Measurements from ENCODE around the gene SH3YL1. TPM values are rescaled to one million over a fixed set of nuclear protein-coding genes. Genes with fewer than 3 reads are reported as not detected.

Gene SH3YL1
- total RNA-seq, 1 experiment from 2014 or later, result 84.7 TPM

GRCh38 chr2:248724-249123, 15.1 kb downstream of the SH3YL1 start:
- H3K9me2 ChIP-seq (ENCODE audit: insufficient read depth), result no peaks in the 10 kb centered on the region
- ChIA-PET CTCF (no interaction called here), POLR2A (ENCODE audit: unreplicated experiment) (no interaction called here)
- H3K36me3 ChIP-seq (ENCODE audit: low read depth), result peaks cover 37% of the 10 kb centered on the region
- BruUV-seq (replicated peaks), result no TSS peak
- no peak overlapping the region for H3K4me2 ChIP-seq
- no peak overlapping the region for H3K27ac ChIP-seq
- H4K20me1 ChIP-seq (ENCODE audit: insufficient read depth), result no peaks in the 10 kb centered on the region
- TF ChIP-seq EZH2 (IDR thresholded peaks at IDR 0.05; ENCODE audit: low read depth) (no peak), CTCF (conservative IDR thresholded peaks at IDR 0.05) (no peak)
- H3K4me1 ChIP-seq (replicated peaks; ENCODE audit: insufficient read depth), result no peaks in the 10 kb centered on the region
- no peak for DNase-seq
- no peak overlapping the region for H2AFZ ChIP-seq
- intact Hi-C loops (cut with micrococcal nuclease; ENCODE audit: unreplicated experiment), result no loop called here
- peaks cover 8% of the 10 kb centered on the region for H3F3A ChIP-seq (ENCODE audit: insufficient read depth, low read depth)
- no peak overlapping the region for H3K4me3 ChIP-seq
- H3K79me2 ChIP-seq (ENCODE audit: low read depth), result no peaks in the 10 kb centered on the region
- H3K27me3 ChIP-seq (ENCODE audit: insufficient read depth, low read depth), result no peaks in the 10 kb centered on the region
- no peaks in the 10 kb centered on the region for H3K9me3 ChIP-seq (ENCODE audit: insufficient read depth, low read depth)

DNA sequence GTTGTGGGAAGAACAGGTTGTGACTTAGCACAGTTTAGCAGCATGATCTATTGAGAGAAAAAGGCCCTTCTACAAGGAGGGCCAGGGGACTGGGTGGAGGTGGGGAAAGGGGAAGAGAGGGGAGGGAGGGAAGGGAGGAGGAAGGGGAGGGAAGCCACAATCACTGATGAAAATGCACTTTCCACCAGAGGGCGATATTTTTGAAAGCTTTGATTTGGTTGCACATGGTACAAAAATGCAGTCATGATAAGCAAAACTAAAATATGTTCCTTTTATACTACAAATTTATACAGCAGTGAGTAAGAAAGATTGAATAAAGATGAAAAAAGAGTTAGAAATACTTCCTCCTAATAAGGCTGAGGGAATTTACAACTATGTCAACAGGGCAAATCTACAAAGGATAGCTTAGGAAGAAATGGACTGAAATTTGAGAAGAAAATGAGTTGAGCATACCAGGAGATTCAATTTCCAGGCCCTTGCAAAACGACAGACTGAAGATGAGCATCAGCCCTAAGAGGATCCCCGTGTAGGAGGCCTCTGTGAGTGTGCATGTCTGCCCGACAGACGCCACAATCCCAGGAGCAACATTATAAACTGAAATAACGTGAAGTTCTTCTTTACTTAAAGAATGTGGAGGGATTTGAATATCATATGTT, 17.2 kb downstream of the SH3YL1 start:
- ChIA-PET POLR2A (ENCODE audit: unreplicated experiment) (no interaction called here), CTCF (no interaction called here)

DNA sequence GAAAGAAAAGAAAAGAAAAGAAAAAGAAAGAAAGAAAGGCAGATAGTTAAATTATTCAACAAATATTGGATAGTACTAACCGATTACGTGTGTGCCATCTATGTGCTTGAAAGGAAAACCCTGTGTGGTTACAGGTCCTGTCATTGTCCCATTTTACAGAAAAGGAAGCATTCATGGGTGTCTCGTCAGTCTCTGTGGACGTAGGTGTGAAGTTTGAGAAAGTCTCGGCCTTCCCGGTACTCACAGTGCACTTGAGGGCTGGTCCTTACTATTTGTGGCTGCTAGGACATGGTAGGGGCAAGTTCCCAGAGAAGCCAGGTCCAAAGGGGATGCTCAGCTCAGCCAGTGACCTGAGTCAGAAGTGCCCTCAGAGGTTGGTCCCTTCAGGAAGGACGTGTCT, 19.3 kb downstream of the SH3YL1 start:
- Histone ChIP-seq H4K20me1 (ENCODE audit: insufficient read depth) (no peaks in the 10 kb centered on the region; the same call in 1 of the 2 replicates), H3K4me2 (no peak overlapping the region), H3K4me3 (no peak overlapping the region), H3K36me3 (ENCODE audit: low read depth) (peaks cover 53% of the 10 kb centered on the region), H2AFZ (no peak overlapping the region), H3K9me3 (ENCODE audit: insufficient read depth, low read depth) (peaks cover 5% of the 10 kb centered on the region), H3K9me2 (ENCODE audit: insufficient read depth) (no peaks in the 10 kb centered on the region), H3K27ac (no peak overlapping the region), H3K4me1 (replicated peaks; ENCODE audit: insufficient read depth) (no peaks in the 10 kb centered on the region), H3F3A (ENCODE audit: insufficient read depth, low read depth) (peaks cover 8% of the 10 kb centered on the region; the same call in 1 of the 2 replicates), H3K79me2 (ENCODE audit: low read depth) (no peaks in the 10 kb centered on the region), H3K27me3 (ENCODE audit: insufficient read depth, low read depth) (no peaks in the 10 kb centered on the region)
- DNase-seq, result no peak
- intact Hi-C loops (cut with micrococcal nuclease; ENCODE audit: unreplicated experiment), result no loop called here
- TF ChIP-seq CTCF (conservative IDR thresholded peaks at IDR 0.05) (no peak), EZH2 (IDR thresholded peaks at IDR 0.05; ENCODE audit: low read depth) (no peak)
- ChIA-PET POLR2A (ENCODE audit: unreplicated experiment) (no interaction called here), CTCF (no interaction called here)
- BruUV-seq (replicated peaks), result no TSS peak

More for the DNA sequence above, 17.2 kb downstream of the SH3YL1 start:
- Histone ChIP-seq H3K9me3 (ENCODE audit: insufficient read depth, low read depth) (peaks cover 5% of the 10 kb centered on the region), H3K4me3 (no peak overlapping the region), H4K20me1 (ENCODE audit: insufficient read depth) (no peaks in the 10 kb centered on the region), H3K27me3 (ENCODE audit: insufficient read depth, low read depth) (no peaks in the 10 kb centered on the region), H3K4me1 (replicated peaks; ENCODE audit: insufficient read depth) (no peaks in the 10 kb centered on the region), H3K36me3 (ENCODE audit: low read depth) (peaks cover 50% of the 10 kb centered on the region), H3K4me2 (no peak overlapping the region), H3K79me2 (ENCODE audit: low read depth) (no peaks in the 10 kb centered on the region), H3K9me2 (ENCODE audit: insufficient read depth) (no peaks in the 10 kb centered on the region), H3K27ac (no peak overlapping the region), H2AFZ (no peak overlapping the region), H3F3A (ENCODE audit: insufficient read depth, low read depth) (peaks cover 8% of the 10 kb centered on the region)
- BruUV-seq (replicated peaks), result no TSS peak
- intact Hi-C loops (cut with micrococcal nuclease; ENCODE audit: unreplicated experiment), result loop anchor here (1.0 kb wide), 1 partner anchor 391 kb away; no protein-coding TSS in a partner anchor
- TF ChIP-seq EZH2 (IDR thresholded peaks at IDR 0.05; ENCODE audit: low read depth) (no peak), CTCF (conservative IDR thresholded peaks at IDR 0.05) (peak; percentile 75)
- DNase-seq, result peak; percentile 25 to 46
